Fibroblast of lung (primary cell): ENCODE results near the gene TCOF1. TPM values are rescaled to one million over a fixed set of nuclear protein-coding genes. Genes with fewer than 3 reads are reported as not detected.

Experiments
- DNase-seq, 2 donors: peaks; one replicate each; pipeline versions ENCODE4 v3.0.0 to v3.0.0-alpha.2; 2010; ENCODE audit warnings: low read depth in 2 of 2
- H2AFZ ChIP-seq: 2 replicates; pipeline ENCODE4 v1.5.1; 2012; ENCODE audit warnings: low read length, control low read depth, inconsistent platforms
- H3K27ac ChIP-seq: 2 replicates; pipeline ENCODE4 v1.5.1; 2011; ENCODE audit warnings: low read length, control low read depth; ENCODE audit not compliant: insufficient read depth
- H3K27me3 ChIP-seq: 2 replicates; pipeline ENCODE4 v1.5.1; 2011; ENCODE audit warnings: mild to moderate bottlenecking, low read length; ENCODE audit not compliant: control insufficient read depth, insufficient read depth
- H3K36me3 ChIP-seq: 2 replicates; pipeline ENCODE4 v1.5.1; 2011; ENCODE audit warnings: low read length; ENCODE audit not compliant: control insufficient read depth, insufficient read depth
- H3K4me1 ChIP-seq: 2 replicates; pipeline ENCODE4 v1.5.1; 2011; ENCODE audit warnings: low read length; ENCODE audit not compliant: control insufficient read depth, insufficient read depth; ENCODE audit errors: extremely low read depth
- H3K4me2 ChIP-seq: 2 replicates; pipeline ENCODE4 v1.5.1; 2011; ENCODE audit warnings: low read length, control low read depth; ENCODE audit not compliant: insufficient read depth; ENCODE audit errors: extremely low read depth
- H3K4me3 ChIP-seq, 4 experiments: fragments of 200-600 bp in 1 of 4; sonication (generic) in 1 of 4; replicated peaks in 1 of 4; 2 replicates each; pipeline ENCODE4 v1.5.1; 2011 to 2016; ENCODE audit warnings: low read length in 4 of 4, low read depth in 3 of 4, mild to moderate bottlenecking in 3 of 4, control low read depth in 2 of 4, inconsistent platforms in 1 of 4, mixed read lengths in 1 of 4; ENCODE audit not compliant: insufficient read depth in 1 of 4; ENCODE audit errors: control extremely low read depth in 1 of 4
- H3K79me2 ChIP-seq: 2 replicates; pipeline ENCODE4 v1.5.1; 2012; ENCODE audit warnings: mild to moderate bottlenecking, low read length, inconsistent platforms; ENCODE audit not compliant: control insufficient read depth, insufficient read depth
- H3K9ac ChIP-seq: 2 replicates; pipeline ENCODE4 v1.5.1; 2011; ENCODE audit warnings: mild to moderate bottlenecking, low read length, control low read depth; ENCODE audit not compliant: insufficient read depth
- H3K9me3 ChIP-seq: 2 replicates; pipeline ENCODE4 v1.5.1; 2012; ENCODE audit warnings: low read depth, low read length; ENCODE audit not compliant: control insufficient read depth, insufficient read depth
- H4K20me1 ChIP-seq: 2 replicates; pipeline ENCODE4 v1.5.1; 2011; ENCODE audit warnings: low read length; ENCODE audit not compliant: control insufficient read depth, insufficient read depth; ENCODE audit errors: extremely low read depth
- EZH2 ChIP-seq: IDR thresholded peaks from 2 replicates; pipeline ENCODE4 v1.5.1; 2012; ENCODE audit warnings: low read length, control low read depth, mild to moderate bottlenecking; ENCODE audit errors: missing control alignments
- polyA plus RNA-seq, 2 donors: library from polyadenylated mRNA; depleted of rRNA in 1 of 2; stranded (reverse) in 1 of 2; unstranded in 1 of 2; fragments of >200 nt; gene quantifications; 2 replicates each; pipeline ENCODE4 v1.2.1, GENCODE V29; 2011 to 2012; ENCODE audit warnings: missing spikeins in 1 of 2
- total RNA-seq: library from RNA; depleted of rRNA; stranded (reverse); fragments of >200 nt; gene quantifications from 2 replicates; pipeline ENCODE4 v1.2.1, GENCODE V29; 2014
- TF ChIP-seq, protein P1 (sequence below), 2 donors: IDR thresholded peaks in 1 of 2; conservative IDR thresholded peaks in 1 of 2; 1 replicate in 1 of 2; 2 replicates in 1 of 2; pipeline ENCODE4 v1.5.1; 2011 to 2012; ENCODE audit warnings: low read length in 2 of 2, control low read depth in 1 of 2, inconsistent platforms in 1 of 2, low read depth in 1 of 2, mild to moderate bottlenecking in 1 of 2

Gene TCOF1
- total and polyA plus RNA-seq, 2 donors (not counting 1 experiment from before 2014, with no cell fraction given), result 8.5 to 10.6 TPM

DNA sequence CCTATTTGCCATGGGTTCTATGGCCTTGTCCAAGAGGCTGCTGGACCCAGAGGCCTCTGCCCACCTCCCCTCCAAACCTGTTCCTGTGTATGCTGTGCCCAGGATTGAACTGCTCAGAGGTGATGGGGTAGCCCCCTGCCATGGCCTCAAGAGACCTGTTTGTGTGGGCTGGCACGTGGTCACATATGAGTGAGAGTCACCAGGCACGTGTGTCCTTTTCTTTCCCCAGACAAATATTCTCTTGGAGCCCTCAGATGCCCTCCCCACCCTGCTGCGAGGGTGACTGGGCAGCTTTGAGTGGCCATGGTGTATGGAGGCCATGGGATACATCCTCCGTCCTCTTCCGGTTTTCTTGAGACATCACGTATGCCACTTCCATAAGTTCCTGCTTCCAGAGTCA lies 10.9 kb upstream of the TCOF1 start:
- no peaks in the 10 kb centered on the region for H3K36me3 ChIP-seq
- H3K9me3 ChIP-seq, result no peaks in the 10 kb centered on the region
- no peak overlapping the region for H3K4me2 ChIP-seq
- H2AFZ ChIP-seq, result no peak overlapping the region
- no peak overlapping the region for H3K4me3 ChIP-seq
- TF ChIP-seq, protein P1, sequence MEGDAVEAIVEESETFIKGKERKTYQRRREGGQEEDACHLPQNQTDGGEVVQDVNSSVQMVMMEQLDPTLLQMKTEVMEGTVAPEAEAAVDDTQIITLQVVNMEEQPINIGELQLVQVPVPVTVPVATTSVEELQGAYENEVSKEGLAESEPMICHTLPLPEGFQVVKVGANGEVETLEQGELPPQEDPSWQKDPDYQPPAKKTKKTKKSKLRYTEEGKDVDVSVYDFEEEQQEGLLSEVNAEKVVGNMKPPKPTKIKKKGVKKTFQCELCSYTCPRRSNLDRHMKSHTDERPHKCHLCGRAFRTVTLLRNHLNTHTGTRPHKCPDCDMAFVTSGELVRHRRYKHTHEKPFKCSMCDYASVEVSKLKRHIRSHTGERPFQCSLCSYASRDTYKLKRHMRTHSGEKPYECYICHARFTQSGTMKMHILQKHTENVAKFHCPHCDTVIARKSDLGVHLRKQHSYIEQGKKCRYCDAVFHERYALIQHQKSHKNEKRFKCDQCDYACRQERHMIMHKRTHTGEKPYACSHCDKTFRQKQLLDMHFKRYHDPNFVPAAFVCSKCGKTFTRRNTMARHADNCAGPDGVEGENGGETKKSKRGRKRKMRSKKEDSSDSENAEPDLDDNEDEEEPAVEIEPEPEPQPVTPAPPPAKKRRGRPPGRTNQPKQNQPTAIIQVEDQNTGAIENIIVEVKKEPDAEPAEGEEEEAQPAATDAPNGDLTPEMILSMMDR (conservative IDR thresholded peaks at IDR 0.05 in 1 of 2, IDR thresholded peaks at IDR 0.05 in 1 of 2; ENCODE audit: low read depth in 1 of 2, low read length in 2 of 2), result no peak
- no peak for TF ChIP-seq EZH2
- H4K20me1 ChIP-seq, result no peaks in the 10 kb centered on the region
- no peak overlapping the region for H3K27ac ChIP-seq
- no peaks in the 10 kb centered on the region for H3K79me2 ChIP-seq
- no peaks in the 10 kb centered on the region for H3K27me3 ChIP-seq
- DNase-seq, result no peak
- H3K4me1 ChIP-seq, result no peaks in the 10 kb centered on the region
- H3K9ac ChIP-seq, result no peak overlapping the region

DNA sequence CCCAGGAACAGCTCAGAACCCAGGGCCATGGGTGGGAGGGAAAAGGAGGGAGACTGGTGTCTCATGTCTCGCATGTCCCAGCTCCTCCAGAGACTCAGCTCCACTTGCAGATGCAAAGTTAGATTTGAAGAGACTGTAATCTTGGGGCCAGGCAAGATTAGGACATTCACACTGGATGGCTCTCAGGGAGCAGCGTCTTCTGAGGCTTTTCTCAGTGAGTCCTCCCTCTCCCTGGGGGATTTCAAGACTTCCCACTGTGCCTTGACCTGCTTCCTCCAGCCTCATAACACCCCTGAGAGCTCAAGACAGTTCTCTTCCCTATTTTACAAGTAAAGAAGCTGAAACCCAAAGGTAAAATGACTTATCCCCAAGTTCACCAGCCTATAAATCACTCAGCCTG lies 10.5 kb upstream of the TCOF1 start:
- Histone ChIP-seq H3K79me2 (no peaks in the 10 kb centered on the region), H2AFZ (no peak overlapping the region), H3K9ac (no peak overlapping the region), H3K27me3 (no peaks in the 10 kb centered on the region), H4K20me1 (no peaks in the 10 kb centered on the region), H3K9me3 (no peaks in the 10 kb centered on the region), H3K4me3 (no peak overlapping the region), H3K27ac (no peak overlapping the region), H3K4me2 (no peak overlapping the region), H3K4me1 (no peaks in the 10 kb centered on the region), H3K36me3 (no peaks in the 10 kb centered on the region)
- no peak for DNase-seq
- TF ChIP-seq, protein P1 (conservative IDR thresholded peaks at IDR 0.05 in 1 of 2, IDR thresholded peaks at IDR 0.05 in 1 of 2; ENCODE audit: low read depth in 1 of 2, low read length in 2 of 2), result no peak
- TF ChIP-seq EZH2, result no peak

DNA sequence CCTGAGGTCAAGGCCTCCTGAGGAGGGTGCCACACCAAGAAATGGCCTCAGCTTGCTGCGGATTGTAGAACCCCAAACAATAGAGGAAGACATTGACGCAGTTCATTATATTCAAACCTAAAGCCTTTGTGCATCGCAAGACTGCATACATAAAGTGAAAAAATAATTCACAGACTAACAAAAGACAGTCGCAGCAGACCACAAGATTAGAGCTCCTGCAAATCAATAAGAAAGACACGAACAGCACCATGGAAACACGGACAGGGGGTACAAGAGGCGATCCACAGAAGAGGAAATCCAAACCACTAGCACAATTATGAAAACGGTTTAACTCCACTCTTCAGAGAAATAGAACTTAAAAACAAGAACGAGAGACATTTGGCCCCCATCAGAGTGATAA lies 10.0 kb upstream of the TCOF1 start:
- H3K9me3 ChIP-seq, result no peaks in the 10 kb centered on the region
- no peaks in the 10 kb centered on the region for H3K27me3 ChIP-seq
- H3K4me1 ChIP-seq, result no peaks in the 10 kb centered on the region
- H3K27ac ChIP-seq, result no peak overlapping the region
- no peak for DNase-seq
- TF ChIP-seq EZH2, result no peak
- TF ChIP-seq, protein P1 (conservative IDR thresholded peaks at IDR 0.05 in 1 of 2, IDR thresholded peaks at IDR 0.05 in 1 of 2; ENCODE audit: low read depth in 1 of 2, low read length in 2 of 2), result no peak
- no peak overlapping the region for H3K4me2 ChIP-seq
- no peaks in the 10 kb centered on the region for H4K20me1 ChIP-seq
- H3K79me2 ChIP-seq, result no peaks in the 10 kb centered on the region
- no peak overlapping the region for H3K4me3 ChIP-seq
- H3K36me3 ChIP-seq, result no peaks in the 10 kb centered on the region
- H2AFZ ChIP-seq, result no peak overlapping the region
- no peak overlapping the region for H3K9ac ChIP-seq
